HCT116 (cell line): ENCODE measurements around the gene SLC6A7. TPM values are rescaled to one million over a fixed set of nuclear protein-coding genes. Genes with fewer than 3 reads are reported as not detected.

Experiments
- ATAC-seq: fragments of 200-7000 bp; cut with Tn5 transposase; 2 replicates; pipeline ENCODE4 v1.9.1; 2020; ENCODE audit warnings: mild to moderate bottlenecking, moderate library complexity
- BruUV-seq: library from RNA; stranded (reverse); fragments of 400-500 nt; replicated peaks from 2 replicates; lab custom pipeline; 2021; lab: Mats Ljungman, UMichigan
- CTCF ChIA-PET: fragments of 300-600 bp; sonication (Branson Sonifier 250); formaldehyde crosslinking; loops from one replicate; lab custom pipeline; 2021; ENCODE audit warnings: antibody characterized with exemption; lab: Charles Lee
- POLR2A ChIA-PET: fragments of 300-600, 350-600 bp; sonication (Branson Sonifier 250); formaldehyde crosslinking; loops from one replicate; lab custom pipeline; 2021; ENCODE audit warnings: antibody characterized with exemption; lab: Charles Lee
- RAD21 ChIA-PET, 2 experiments: fragments of 300-600 bp; sonication (Branson Sonifier 250); formaldehyde crosslinking; loops; one replicate each; lab custom pipeline; 2023; ENCODE audit warnings: low total read pairs in 2 of 2; ENCODE audit not compliant: uncharacterized antibody in 2 of 2, unreplicated experiment in 2 of 2, low non-redundant PET in 1 of 2; lab: Charles Lee
- DNase-seq: peaks from one replicate; pipeline ENCODE4 v3.0.0-alpha.2; 2010; ENCODE audit warnings: low read depth, low spot score
- H2AFZ ChIP-seq: fragments of 200-600 bp; shearing (Covaris generic), sonication (generic); 2 replicates; pipeline ENCODE4 v1.6.1; 2017; ENCODE audit warnings: low read depth, mixed run types, mixed read lengths, antibody characterized with exemption, low read length; ENCODE audit not compliant: poor library complexity, severe bottlenecking
- H3K27ac ChIP-seq: 2 replicates; pipeline ENCODE4 v1.5.1; 2012; ENCODE audit warnings: low read depth, low read length
- H3K27me3 ChIP-seq: fragments of 200-600 bp; sonication (generic); 2 replicates; pipeline ENCODE4 v1.6.1; 2016; ENCODE audit warnings: mixed run types, low read length, mixed read lengths; ENCODE audit not compliant: insufficient read depth
- H3K36me3 ChIP-seq, 2 experiments: fragments of 200-500 bp in 1 of 2; fragments of 200-600 bp in 1 of 2; sonication (Bioruptor generic) in 1 of 2; sonication (generic) in 1 of 2; 2 replicates each; pipeline versions ENCODE4 v1.5.1 to v1.6.1; 2014 to 2016; ENCODE audit warnings: low read length in 2 of 2, inconsistent platforms in 1 of 2, mixed read lengths in 1 of 2, mixed run types in 1 of 2; ENCODE audit not compliant: insufficient read depth in 2 of 2, control insufficient read depth in 1 of 2
- H3K4me1 ChIP-seq, 2 experiments: fragments of 200-600 bp in 1 of 2; sonication (generic) in 1 of 2; 2 replicates each; pipeline versions ENCODE4 v1.5.1 to v1.6.1; 2012 to 2017; ENCODE audit warnings: low read length in 2 of 2, inconsistent platforms in 1 of 2, mild to moderate bottlenecking in 1 of 2, mixed read lengths in 1 of 2, mixed run types in 1 of 2, moderate library complexity in 1 of 2; ENCODE audit not compliant: insufficient read depth in 2 of 2, control insufficient read depth in 1 of 2
- H3K4me2 ChIP-seq: fragments of 200-600 bp; sonication (generic); 2 replicates; pipeline ENCODE4 v1.6.1; 2017; ENCODE audit warnings: mixed run types, low read length, mixed read lengths
- H3K4me3 ChIP-seq, 2 experiments: fragments of 200-600 bp in 1 of 2; sonication (generic) in 1 of 2; replicated peaks in 1 of 2; 2 replicates each; pipeline ENCODE4 v1.5.1; 2011 to 2016; ENCODE audit warnings: low read length in 2 of 2, control low read depth in 1 of 2, low read depth in 1 of 2, mild to moderate bottlenecking in 1 of 2, mixed read lengths in 1 of 2, mixed run types in 1 of 2
- H3K79me2 ChIP-seq: fragments of 200-600 bp; sonication (generic); 2 replicates; pipeline ENCODE4 v1.6.1; 2017; ENCODE audit warnings: mild to moderate bottlenecking, mixed run types, low read length, moderate library complexity, mixed read lengths; ENCODE audit not compliant: insufficient read depth
- H3K9ac ChIP-seq: fragments of 200-600 bp; sonication (generic); 2 replicates; pipeline ENCODE4 v1.6.1; 2016; ENCODE audit warnings: low read length, mixed read lengths
- H3K9me2 ChIP-seq: fragments of 200-600 bp; sonication (generic), shearing (Covaris generic); 2 replicates; pipeline ENCODE4 v1.6.1; 2017; ENCODE audit warnings: mixed run types, mild to moderate bottlenecking, moderate library complexity; ENCODE audit not compliant: insufficient read depth
- H3K9me3 ChIP-seq, 2 experiments: fragments of 200-500 bp in 1 of 2; fragments of 200-600 bp in 1 of 2; sonication (Bioruptor generic) in 1 of 2; sonication (generic) in 1 of 2; 2 replicates each; pipeline ENCODE4 v1.6.1; 2014 to 2017; ENCODE audit warnings: low read length in 2 of 2, mixed read lengths in 2 of 2, inconsistent platforms in 1 of 2, low read depth in 1 of 2, mild to moderate bottlenecking in 1 of 2, mixed run types in 1 of 2, moderate library complexity in 1 of 2; ENCODE audit not compliant: control insufficient read depth in 1 of 2, insufficient read depth in 1 of 2
- H4K20me1 ChIP-seq: fragments of 200-600 bp; sonication (generic), shearing (Covaris generic); 2 replicates; pipeline ENCODE4 v1.6.1; 2017; ENCODE audit warnings: mixed run types, mild to moderate bottlenecking, moderate library complexity; ENCODE audit not compliant: insufficient read depth
- EZH2phosphoT487 ChIP-seq: fragments of 200-600 bp; IDR thresholded peaks from 2 replicates; pipeline ENCODE4 v1.6.1; 2018; ENCODE audit warnings: antibody characterized with exemption, borderline replicate concordance
- JUND ChIP-seq: IDR thresholded peaks from 2 replicates; pipeline ENCODE4 v1.6.1; 2012
- MAX ChIP-seq: IDR thresholded peaks from 2 replicates; pipeline ENCODE4 v1.6.1; 2012
- POLR2AphosphoS5 ChIP-seq: IDR thresholded peaks from 2 replicates; pipeline ENCODE4 v1.6.1; 2011; ENCODE audit warnings: mild to moderate bottlenecking, low read depth, low read length, moderate library complexity
- SRF ChIP-seq: IDR thresholded peaks from 2 replicates; pipeline ENCODE4 v1.6.1; 2012; ENCODE audit warnings: low read depth
- ZFX ChIP-seq: fragments of 450-650 bp; IDR thresholded peaks from 2 replicates; pipeline ENCODE4 v1.6.1; 2017
- intact Hi-C: fragments of 100-400 bp; cut with micrococcal nuclease; formaldehyde crosslinking; loops from 2 replicates; pipeline ENCODE4 v1.10.0; 2022
- total RNA-seq: library from RNA; stranded (reverse); gene quantifications from one replicate; pipeline ENCODE4 v1.2.1, GENCODE V29; 2021; ENCODE audit not compliant: unreplicated experiment

SLC6A7 gene
- total RNA-seq, 1 experiment from 2014 or later: not detected

DNA sequence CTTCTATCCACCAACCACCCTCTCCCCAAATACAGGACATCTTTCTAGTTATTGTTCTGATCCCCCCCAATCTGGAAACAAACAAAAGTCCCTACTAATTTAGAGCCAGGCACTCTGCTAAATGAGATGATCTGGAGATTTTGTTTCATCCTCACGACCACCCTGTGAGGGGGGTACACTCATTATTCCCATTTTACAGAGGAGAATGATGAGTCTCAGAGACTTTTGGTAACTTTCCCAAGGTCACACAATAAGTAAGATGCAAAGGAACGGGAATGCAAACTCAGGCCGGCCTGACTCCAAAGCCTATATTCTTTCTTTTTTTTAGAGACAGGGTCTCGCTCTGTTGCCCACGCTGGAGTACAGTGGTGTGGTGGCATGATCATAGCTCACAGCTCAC, 43.6 kb upstream of the SLC6A7 start:
- Histone ChIP-seq H3K79me2 (no peaks in the 10 kb centered on the region), H3K9me3 (no peaks in the 10 kb centered on the region), H3K4me2 (no peak overlapping the region), H3K27ac (no peak overlapping the region), H3K9ac (no peak overlapping the region), H2AFZ (no peak overlapping the region), H3K36me3 (no peaks in the 10 kb centered on the region), H3K4me1 (peaks cover 0 to 21% of the 10 kb centered on the region in 2 experiments; a peak in 2 of 4 replicates), H3K27me3 (no peaks in the 10 kb centered on the region), H3K9me2 (no peaks in the 10 kb centered on the region), H4K20me1 (no peaks in the 10 kb centered on the region), H3K4me3 (no peak overlapping the region)
- TF ChIP-seq SRF (no peak), POLR2AphosphoS5 (no peak), JUND (no peak)
- intact Hi-C loops: no loop called here
- ChIA-PET RAD21 (no interaction called here), POLR2A (no interaction called here), CTCF (no interaction called here)
- ATAC-seq (no peak), DNase-seq (no peak)
- BruUV-seq: no TSS peak

DNA sequence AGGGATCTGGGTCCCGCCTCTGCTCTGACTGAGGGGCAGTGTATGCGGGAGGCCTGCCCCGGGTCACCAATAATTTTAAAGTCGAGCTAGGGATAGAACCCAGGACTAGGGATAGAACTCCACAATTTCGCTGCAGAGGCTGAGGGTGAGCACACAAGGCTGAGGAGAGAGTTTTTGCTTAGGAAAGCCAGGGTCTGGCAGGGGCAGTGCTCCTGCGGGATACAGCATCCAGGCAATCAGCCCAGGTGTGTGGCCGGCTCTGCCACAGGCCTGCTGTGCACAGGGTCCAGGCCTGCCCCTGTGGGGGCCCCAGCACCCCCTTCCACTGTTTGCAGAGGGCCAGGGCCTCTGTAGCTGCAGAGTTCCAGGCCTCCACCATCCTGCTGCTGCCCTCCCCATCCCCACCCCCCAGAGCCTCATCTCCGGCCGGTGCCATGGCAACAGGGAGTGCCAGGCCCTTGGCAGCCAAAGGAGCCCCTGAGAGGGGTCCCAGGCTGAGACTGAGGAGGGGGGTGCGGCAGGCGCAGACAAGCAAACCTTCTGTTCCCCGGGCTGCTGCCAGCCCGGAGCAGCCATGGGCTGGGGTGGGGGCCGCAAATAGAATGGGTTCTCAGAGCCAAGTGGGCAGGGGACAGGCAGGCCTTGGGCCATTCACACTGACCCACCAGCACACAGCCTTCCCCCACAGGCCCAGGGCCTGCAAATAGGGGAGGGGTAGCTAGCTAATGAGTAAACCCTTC, 42.8 kb upstream of the SLC6A7 start:
- Histone ChIP-seq H3K9me2 (no peaks in the 10 kb centered on the region), H3K4me2 (no peak overlapping the region), H3K27me3 (no peaks in the 10 kb centered on the region), H4K20me1 (no peaks in the 10 kb centered on the region), H3K9me3 (no peaks in the 10 kb centered on the region), H3K4me1 (peaks cover 0 to 17% of the 10 kb centered on the region in 2 experiments; a peak in 2 of 4 replicates), H3K36me3 (no peaks in the 10 kb centered on the region), H3K9ac (no peak overlapping the region), H3K79me2 (no peaks in the 10 kb centered on the region), H3K4me3 (no peak overlapping the region), H2AFZ (no peak overlapping the region), H3K27ac (no peak overlapping the region)
- TF ChIP-seq MAX (no peak), EZH2phosphoT487 (no peak), ZFX (no peak)
- CTCF ChIA-PET: no interaction called here
- POLR2A ChIA-PET: no interaction called here
- intact Hi-C loops: no loop called here
- ATAC-seq (no peak), DNase-seq (no peak)
- BruUV-seq: no TSS peak
- RAD21 ChIA-PET: no interaction called here
